Stimulated activated naive CD4-positive, alpha-beta T cell (primary cell): Measurements from ENCODE around the gene WNT7A.

ENCODE experiments used
- DNase-seq, 6 experiments: peaks; one replicate each; lab custom pipeline; 2025; lab: John Stamatoyannopoulos, UW

WNT7A gene

DNA sequence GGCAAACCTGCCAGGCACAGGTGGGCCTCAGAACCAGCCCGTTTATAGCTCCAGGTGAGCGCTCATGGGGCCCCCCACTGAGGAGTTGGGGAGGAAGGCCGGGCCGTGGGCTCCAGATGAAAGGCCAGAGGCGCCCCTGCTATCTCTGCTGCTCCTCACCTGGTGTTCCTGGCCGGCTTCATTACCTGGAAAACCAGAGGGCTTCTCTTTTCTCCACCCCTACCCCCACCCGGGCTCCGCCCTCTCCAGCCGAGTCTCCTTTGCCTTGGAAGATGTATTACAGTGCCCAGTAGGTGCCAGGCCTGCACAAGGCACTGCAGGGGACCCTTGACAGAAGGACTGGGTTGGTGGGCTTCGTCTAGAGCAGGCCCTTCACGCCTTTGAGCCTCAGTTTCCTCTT is 111.4 kb downstream of the WNT7A start:
- DNase-seq = no peak

GRCh38 chr3:13767896-13768295 is 112.0 kb downstream of the WNT7A start:
- DNase-seq = no peak

DNA sequence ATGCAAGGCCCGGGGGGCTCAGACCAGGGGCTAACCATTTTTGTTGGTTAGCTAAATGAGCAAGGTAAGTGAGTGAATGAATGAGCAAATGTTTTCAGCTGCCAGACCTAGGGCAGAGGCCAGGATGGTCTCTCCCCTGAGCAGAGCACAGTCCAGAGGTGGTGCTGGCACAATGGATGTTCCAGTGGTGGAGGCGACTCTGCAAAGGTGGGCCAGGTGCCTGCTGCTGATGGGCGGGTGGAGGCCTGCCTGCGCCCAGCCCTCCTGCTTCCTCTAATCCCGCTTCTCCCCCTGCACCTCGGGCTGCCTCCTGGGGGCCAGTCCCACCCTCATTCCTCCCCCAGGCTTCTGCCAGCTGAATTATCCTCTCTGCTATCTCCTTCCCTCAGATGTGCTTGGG is 112.8 kb downstream of the WNT7A start:
- DNase-seq = no peak
